Measurements from ENCODE around the gene TSPYL1. TPM values are rescaled to one million over a fixed set of nuclear protein-coding genes. Genes with fewer than 3 reads are reported as not detected.

TSPYL1 gene
- polyA plus RNA-seq, 1 donor from 2014 or later: 84.8 TPM

DNA sequence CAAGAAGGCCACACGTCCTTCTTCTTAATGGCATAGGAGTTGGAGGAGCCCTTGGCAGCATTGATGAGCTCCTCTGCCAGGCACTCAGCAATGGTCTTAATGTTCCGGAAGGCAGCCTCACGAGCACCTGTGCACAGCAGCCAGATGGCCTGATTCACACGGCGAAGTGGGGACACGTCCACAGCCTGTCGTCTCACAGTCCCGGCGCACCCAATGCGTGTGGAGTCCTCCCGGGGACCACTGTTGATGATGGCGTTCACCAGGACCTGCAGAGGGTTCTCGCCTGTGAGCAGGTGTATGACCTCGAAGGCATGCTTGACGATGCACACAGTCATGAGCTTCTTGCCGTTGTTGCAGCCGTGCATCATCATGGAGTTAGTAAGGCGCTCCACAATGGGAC is 21.2 kb downstream of the TSPYL1 start:
- no peak overlapping the region for H2AFZ ChIP-seq (ENCODE audit: low read depth, low read length)
- no peak overlapping the region for H3K27ac ChIP-seq (ENCODE audit: low read length)
- H3K79me2 ChIP-seq (replicated peaks; ENCODE audit: insufficient read depth, low read length): peaks cover 37% of the 10 kb centered on the region
- TF ChIP-seq, protein P1, sequence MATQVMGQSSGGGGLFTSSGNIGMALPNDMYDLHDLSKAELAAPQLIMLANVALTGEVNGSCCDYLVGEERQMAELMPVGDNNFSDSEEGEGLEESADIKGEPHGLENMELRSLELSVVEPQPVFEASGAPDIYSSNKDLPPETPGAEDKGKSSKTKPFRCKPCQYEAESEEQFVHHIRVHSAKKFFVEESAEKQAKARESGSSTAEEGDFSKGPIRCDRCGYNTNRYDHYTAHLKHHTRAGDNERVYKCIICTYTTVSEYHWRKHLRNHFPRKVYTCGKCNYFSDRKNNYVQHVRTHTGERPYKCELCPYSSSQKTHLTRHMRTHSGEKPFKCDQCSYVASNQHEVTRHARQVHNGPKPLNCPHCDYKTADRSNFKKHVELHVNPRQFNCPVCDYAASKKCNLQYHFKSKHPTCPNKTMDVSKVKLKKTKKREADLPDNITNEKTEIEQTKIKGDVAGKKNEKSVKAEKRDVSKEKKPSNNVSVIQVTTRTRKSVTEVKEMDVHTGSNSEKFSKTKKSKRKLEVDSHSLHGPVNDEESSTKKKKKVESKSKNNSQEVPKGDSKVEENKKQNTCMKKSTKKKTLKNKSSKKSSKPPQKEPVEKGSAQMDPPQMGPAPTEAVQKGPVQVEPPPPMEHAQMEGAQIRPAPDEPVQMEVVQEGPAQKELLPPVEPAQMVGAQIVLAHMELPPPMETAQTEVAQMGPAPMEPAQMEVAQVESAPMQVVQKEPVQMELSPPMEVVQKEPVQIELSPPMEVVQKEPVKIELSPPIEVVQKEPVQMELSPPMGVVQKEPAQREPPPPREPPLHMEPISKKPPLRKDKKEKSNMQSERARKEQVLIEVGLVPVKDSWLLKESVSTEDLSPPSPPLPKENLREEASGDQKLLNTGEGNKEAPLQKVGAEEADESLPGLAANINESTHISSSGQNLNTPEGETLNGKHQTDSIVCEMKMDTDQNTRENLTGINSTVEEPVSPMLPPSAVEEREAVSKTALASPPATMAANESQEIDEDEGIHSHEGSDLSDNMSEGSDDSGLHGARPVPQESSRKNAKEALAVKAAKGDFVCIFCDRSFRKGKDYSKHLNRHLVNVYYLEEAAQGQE (IDR thresholded peaks at IDR 0.05; ENCODE audit: borderline replicate concordance): no peak
- TF ChIP-seq EP300 (conservative IDR thresholded peaks at IDR 0.05; ENCODE audit: poor library complexity, severe bottlenecking): no peak
- TF ChIP-seq TAF1 (IDR thresholded peaks at IDR 0.05; ENCODE audit: low read depth): no peak
- no peak for TF ChIP-seq EZH2 (IDR thresholded peaks at IDR 0.05; ENCODE audit: borderline replicate concordance, insufficient read depth, low read length, poor library complexity, severe bottlenecking)
- TF ChIP-seq SMC3 (conservative IDR thresholded peaks at IDR 0.05; ENCODE audit: poor library complexity): no peak
- TF ChIP-seq RAD21 (conservative IDR thresholded peaks at IDR 0.05): no peak
- TF ChIP-seq POLR2AphosphoS5 (IDR thresholded peaks at IDR 0.05): no peak
- TF ChIP-seq, protein P2, sequence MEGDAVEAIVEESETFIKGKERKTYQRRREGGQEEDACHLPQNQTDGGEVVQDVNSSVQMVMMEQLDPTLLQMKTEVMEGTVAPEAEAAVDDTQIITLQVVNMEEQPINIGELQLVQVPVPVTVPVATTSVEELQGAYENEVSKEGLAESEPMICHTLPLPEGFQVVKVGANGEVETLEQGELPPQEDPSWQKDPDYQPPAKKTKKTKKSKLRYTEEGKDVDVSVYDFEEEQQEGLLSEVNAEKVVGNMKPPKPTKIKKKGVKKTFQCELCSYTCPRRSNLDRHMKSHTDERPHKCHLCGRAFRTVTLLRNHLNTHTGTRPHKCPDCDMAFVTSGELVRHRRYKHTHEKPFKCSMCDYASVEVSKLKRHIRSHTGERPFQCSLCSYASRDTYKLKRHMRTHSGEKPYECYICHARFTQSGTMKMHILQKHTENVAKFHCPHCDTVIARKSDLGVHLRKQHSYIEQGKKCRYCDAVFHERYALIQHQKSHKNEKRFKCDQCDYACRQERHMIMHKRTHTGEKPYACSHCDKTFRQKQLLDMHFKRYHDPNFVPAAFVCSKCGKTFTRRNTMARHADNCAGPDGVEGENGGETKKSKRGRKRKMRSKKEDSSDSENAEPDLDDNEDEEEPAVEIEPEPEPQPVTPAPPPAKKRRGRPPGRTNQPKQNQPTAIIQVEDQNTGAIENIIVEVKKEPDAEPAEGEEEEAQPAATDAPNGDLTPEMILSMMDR (IDR thresholded peaks at IDR 0.05; ENCODE audit: poor library complexity, severe bottlenecking): no peak
- no peak for TF ChIP-seq MXI1 (conservative IDR thresholded peaks at IDR 0.05; ENCODE audit: poor library complexity, severe bottlenecking)
- no peak overlapping the region for H3K4me3 ChIP-seq (ENCODE audit: low read length)
- no peaks in the 10 kb centered on the region for H4K20me1 ChIP-seq (ENCODE audit: insufficient read depth)
- no peak overlapping the region for H3K4me2 ChIP-seq (ENCODE audit: low read length)
- H3K9ac ChIP-seq (ENCODE audit: low read length): no peak overlapping the region
- H3F3A ChIP-seq (ENCODE audit: insufficient read depth, low read length, poor library complexity, severe bottlenecking): peaks cover 3% of the 10 kb centered on the region
- no peaks in the 10 kb centered on the region for H3K9me3 ChIP-seq (ENCODE audit: low read length)
- H3K27me3 ChIP-seq (ENCODE audit: insufficient read depth, low read depth, low read length): no peaks in the 10 kb centered on the region
- no peaks in the 10 kb centered on the region for H3K9me2 ChIP-seq (ENCODE audit: insufficient read depth, low read length)
- H3K36me3 ChIP-seq (ENCODE audit: insufficient read depth, low read length): no peaks in the 10 kb centered on the region

DNA sequence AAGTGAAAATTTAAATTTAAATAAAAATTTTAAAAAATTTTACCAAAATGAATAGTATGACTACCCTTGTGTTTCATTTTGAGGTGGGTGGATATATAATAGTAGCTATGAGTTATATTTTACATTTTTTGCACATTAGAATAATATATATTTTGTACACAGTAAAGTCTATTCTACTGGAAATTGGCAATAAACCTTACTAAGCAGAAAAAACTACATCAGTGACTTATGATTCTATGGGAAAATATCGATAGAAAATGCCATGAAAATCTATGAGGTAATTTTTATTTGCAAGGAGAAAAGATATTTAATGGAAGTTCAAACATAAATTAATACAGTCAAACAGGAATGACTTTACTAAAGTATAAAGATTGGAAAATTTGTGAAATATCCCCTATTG is 23.0 kb downstream of the TSPYL1 start:
- H3K27ac ChIP-seq (ENCODE audit: low read length): no peak overlapping the region
- H3K4me2 ChIP-seq (ENCODE audit: low read length): no peak overlapping the region

More for the DNA sequence above, 23.0 kb downstream of the TSPYL1 start:
- Histone ChIP-seq H3K9me3 (ENCODE audit: low read length) (no peaks in the 10 kb centered on the region), H2AFZ (ENCODE audit: low read depth, low read length) (no peak overlapping the region), H3K4me3 (ENCODE audit: low read length) (peak overlapping the region; percentile 89), H4K20me1 (ENCODE audit: insufficient read depth) (peaks cover 4% of the 10 kb centered on the region), H3K27me3 (ENCODE audit: insufficient read depth, low read depth, low read length) (no peaks in the 10 kb centered on the region), H3K79me2 (replicated peaks; ENCODE audit: insufficient read depth, low read length) (peaks cover 48% of the 10 kb centered on the region), H3K36me3 (ENCODE audit: insufficient read depth, low read length) (peaks cover 4% of the 10 kb centered on the region), H3F3A (ENCODE audit: insufficient read depth, low read length, poor library complexity, severe bottlenecking) (peaks cover 3% of the 10 kb centered on the region), H3K9me2 (ENCODE audit: insufficient read depth, low read length) (no peaks in the 10 kb centered on the region), H3K9ac (ENCODE audit: low read length) (no peak overlapping the region)
- TF ChIP-seq SMC3 (conservative IDR thresholded peaks at IDR 0.05; ENCODE audit: poor library complexity) (no peak), TAF1 (IDR thresholded peaks at IDR 0.05; ENCODE audit: low read depth) (no peak), POLR2AphosphoS5 (IDR thresholded peaks at IDR 0.05) (no peak), EP300 (conservative IDR thresholded peaks at IDR 0.05; ENCODE audit: poor library complexity, severe bottlenecking) (no peak), MXI1 (conservative IDR thresholded peaks at IDR 0.05; ENCODE audit: poor library complexity, severe bottlenecking) (no peak)
- TF ChIP-seq, protein P2 (IDR thresholded peaks at IDR 0.05; ENCODE audit: poor library complexity, severe bottlenecking): no peak
